Esophagus squamous epithelium (tissue), 5 donors: ENCODE results near the gene DENND2C. TPM values are rescaled to one million over a fixed set of nuclear protein-coding genes. Genes with fewer than 3 reads are reported as not detected.

Experiments
- DNase-seq: peaks from one replicate; lab custom pipeline; 2025; lab: John Stamatoyannopoulos, UW
- H3K27ac ChIP-seq, 4 donors: fragments of 200-600 bp; sonication (generic); one replicate each; pipeline ENCODE4 v1.5.1; 2016 to 2019; ENCODE audit warnings: mild to moderate bottlenecking in 1 of 4
- H3K27me3 ChIP-seq, 4 donors: fragments of 200-600 bp; sonication (generic); 1 replicate in 3 of 4; 2 replicates in 1 of 4; pipeline versions ENCODE4 v1.5.1 to v1.6.0; 2017 to 2021; ENCODE audit warnings: antibody characterized with exemption in 1 of 4
- H3K36me3 ChIP-seq, 3 donors: fragments of 200-600 bp; sonication (generic); one replicate each; pipeline ENCODE4 v1.5.1; 2016 to 2019
- H3K4me1 ChIP-seq, 3 donors: fragments of 200-600 bp; sonication (generic); one replicate each; pipeline ENCODE4 v1.5.1; 2017 to 2019
- H3K4me3 ChIP-seq, 4 donors: fragments of 200-600 bp; sonication (generic); 1 replicate in 3 of 4; 2 replicates in 1 of 4; pipeline ENCODE4 v1.5.1; 2016 to 2019; ENCODE audit warnings: mild to moderate bottlenecking in 2 of 4, moderate library complexity in 1 of 4
- H3K9me3 ChIP-seq, 3 donors: fragments of 200-600 bp; sonication (generic); one replicate each; pipeline ENCODE4 v1.5.1; 2016 to 2019
- POLR2A ChIP-seq, 4 donors: fragments of 450-650 bp; IDR thresholded peaks; one replicate each; pipeline ENCODE4 v1.6.1; 2017; ENCODE audit warnings: antibody characterized with exemption in 4 of 4, mild to moderate bottlenecking in 4 of 4, moderate library complexity in 3 of 4
- WGBS, 2 donors: methylation state at CpG; one replicate each; pipeline ENCODE4 v1.1.5; 2018; 5-methylcytosine and 5-hydroxymethylcytosine counted together
- intact Hi-C: fragments of 100-400 bp; cut with DNase I; formaldehyde crosslinking; loops from one replicate; pipeline ENCODE4 v1.15.0; 2022
- small RNA-seq, 4 donors: library from RNA; depleted of rRNA; stranded (forward); fragments of <200 nt; gene quantifications; one replicate each; pipeline ENCODE3, GENCODE V24; 2016
- total RNA-seq, 4 donors: library from RNA; depleted of rRNA; stranded (reverse); fragments of >200 nt; gene quantifications; one replicate each; pipeline ENCODE4 v1.1.0, GENCODE V29; 2016
- TF ChIP-seq, protein P1 (sequence below), 6 experiments: fragments of 450-650 bp in 4 of 6; fragments of 200-600 bp in 2 of 6; sonication (generic) in 2 of 6; IDR thresholded peaks; one replicate each; pipeline ENCODE4 v1.5.1; 2016 to 2019; ENCODE audit warnings: antibody characterized with exemption in 6 of 6, mild to moderate bottlenecking in 4 of 6, moderate library complexity in 4 of 6
- donor health status: DM: yes; HTN: yes; CAD: no.

The DENND2C gene
- total RNA-seq, 4 donors from 2014 or later, result 30.3 to 67.0 (median 41.2) TPM

DNA sequence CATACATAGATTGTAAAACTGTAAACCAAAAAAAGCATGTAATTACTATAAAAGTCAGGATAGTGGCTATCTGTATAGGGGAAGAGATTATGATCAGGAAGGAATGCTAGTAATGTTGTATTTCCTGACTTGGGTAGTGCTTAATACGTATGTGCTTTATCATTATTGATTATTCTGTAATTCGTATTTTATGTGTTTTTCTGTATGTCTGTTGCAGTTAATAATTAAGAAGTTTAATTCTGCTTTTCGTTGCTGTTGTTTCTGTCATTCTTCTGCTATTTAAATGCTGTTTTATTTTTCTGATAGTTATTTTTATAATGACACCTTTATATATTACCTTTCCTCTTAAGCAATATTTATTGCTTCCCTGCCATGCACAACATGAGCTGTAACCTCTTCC lies 129.6 kb downstream of the DENND2C start:
- WGBS, 2 donors, result 49 to 55% methylated on average over 3 of the region's 3 CpGs
- no peak for DNase-seq
- intact Hi-C loops, result no loop called here

DNA sequence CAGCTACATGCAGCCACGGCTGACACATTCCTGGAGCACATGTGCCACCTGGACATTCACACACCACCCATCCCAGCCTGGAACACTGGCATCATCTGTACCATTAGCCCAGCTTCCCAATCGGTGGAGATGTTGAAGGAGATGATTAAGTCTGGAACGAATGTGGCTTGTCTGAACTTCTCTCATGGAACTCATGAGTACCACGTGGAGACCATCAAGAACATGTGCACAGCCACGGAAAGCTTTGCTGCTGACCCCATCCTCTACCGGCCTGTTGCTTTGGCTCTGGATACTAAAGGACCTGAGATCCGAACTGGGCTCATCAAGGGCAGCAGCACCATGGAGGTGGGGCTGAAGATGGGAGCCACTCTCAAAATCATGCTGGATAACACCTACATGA lies 133.8 kb downstream of the DENND2C start:
- Histone ChIP-seq H3K9me3 (no peaks in the 10 kb centered on the region), H3K36me3 (no peaks in the 10 kb centered on the region), H3K27ac (no peak overlapping the region), H3K4me1 (no peaks in the 10 kb centered on the region), H3K4me3 (no peak overlapping the region), H3K27me3 (no peaks in the 10 kb centered on the region)
- DNase-seq, result no peak
- 70 to 84% methylated on average over 3 to 4 of the region's 7 CpGs for WGBS, 2 donors
- TF ChIP-seq, protein P1, sequence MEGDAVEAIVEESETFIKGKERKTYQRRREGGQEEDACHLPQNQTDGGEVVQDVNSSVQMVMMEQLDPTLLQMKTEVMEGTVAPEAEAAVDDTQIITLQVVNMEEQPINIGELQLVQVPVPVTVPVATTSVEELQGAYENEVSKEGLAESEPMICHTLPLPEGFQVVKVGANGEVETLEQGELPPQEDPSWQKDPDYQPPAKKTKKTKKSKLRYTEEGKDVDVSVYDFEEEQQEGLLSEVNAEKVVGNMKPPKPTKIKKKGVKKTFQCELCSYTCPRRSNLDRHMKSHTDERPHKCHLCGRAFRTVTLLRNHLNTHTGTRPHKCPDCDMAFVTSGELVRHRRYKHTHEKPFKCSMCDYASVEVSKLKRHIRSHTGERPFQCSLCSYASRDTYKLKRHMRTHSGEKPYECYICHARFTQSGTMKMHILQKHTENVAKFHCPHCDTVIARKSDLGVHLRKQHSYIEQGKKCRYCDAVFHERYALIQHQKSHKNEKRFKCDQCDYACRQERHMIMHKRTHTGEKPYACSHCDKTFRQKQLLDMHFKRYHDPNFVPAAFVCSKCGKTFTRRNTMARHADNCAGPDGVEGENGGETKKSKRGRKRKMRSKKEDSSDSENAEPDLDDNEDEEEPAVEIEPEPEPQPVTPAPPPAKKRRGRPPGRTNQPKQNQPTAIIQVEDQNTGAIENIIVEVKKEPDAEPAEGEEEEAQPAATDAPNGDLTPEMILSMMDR (IDR thresholded peaks at IDR 0.05), result no peak
- TF ChIP-seq POLR2A (IDR thresholded peaks at IDR 0.05), result no peak
- intact Hi-C loops, result no loop called here

More for the DNA sequence above, 129.6 kb downstream of the DENND2C start:
- no peaks in the 10 kb centered on the region for H3K9me3 ChIP-seq
- H3K27ac ChIP-seq, result no peak overlapping the region
- no peaks in the 10 kb centered on the region for H3K27me3 ChIP-seq
- no peak overlapping the region for H3K4me3 ChIP-seq
- no peaks in the 10 kb centered on the region for H3K36me3 ChIP-seq
- no peak for TF ChIP-seq POLR2A (IDR thresholded peaks at IDR 0.05)
- TF ChIP-seq, protein P1 (IDR thresholded peaks at IDR 0.05), result no peak
- H3K4me1 ChIP-seq, result no peaks in the 10 kb centered on the region

DNA sequence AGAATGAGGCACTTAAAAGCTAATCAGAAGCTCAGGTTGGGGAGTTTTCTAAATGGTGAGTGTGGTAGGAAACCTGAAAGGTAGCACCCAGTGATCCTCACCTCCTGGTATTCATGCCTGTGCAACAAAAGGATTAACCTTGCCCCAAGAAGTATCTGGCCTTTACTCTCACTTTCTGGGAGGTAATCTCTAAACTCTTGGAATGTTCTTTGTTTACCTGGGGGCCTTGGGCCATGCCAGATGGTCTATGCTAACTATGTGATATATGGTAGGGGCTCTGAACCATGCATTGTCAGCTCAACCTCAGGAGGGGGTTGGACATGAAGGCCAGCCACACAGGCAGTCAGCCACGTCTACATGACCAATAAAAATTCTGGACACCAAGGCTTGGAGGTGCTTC lies 134.4 kb downstream of the DENND2C start:
- H3K36me3 ChIP-seq, result no peaks in the 10 kb centered on the region
- WGBS, 2 donors, result 40 to 50% methylated on average over 1 of the region's 1 CpG
- intact Hi-C loops, result no loop called here
- TF ChIP-seq, protein P1 (IDR thresholded peaks at IDR 0.05), result no peak
- TF ChIP-seq POLR2A (IDR thresholded peaks at IDR 0.05), result no peak
- H3K4me3 ChIP-seq, result no peak overlapping the region
- H3K9me3 ChIP-seq, result no peaks in the 10 kb centered on the region
- no peak for DNase-seq
- no peak overlapping the region for H3K27ac ChIP-seq
- no peaks in the 10 kb centered on the region for H3K27me3 ChIP-seq
- H3K4me1 ChIP-seq, result no peaks in the 10 kb centered on the region

Small RNA genes within 50 kb of the gene (small RNA-seq; reads per million reads assigned to genes)
- 0 reads per million in 4 donors for gene RN7SL432P

Other genes with a start within 250 kb of the DENND2C start
- 10 to 100 TPM; 19.1 to 38.7 (median 25.4) TPM for gene TRIM33, start 158.8 kb downstream of the DENND2C start, total RNA-seq
- 10 to 100 TPM; 24.8 to 38.9 (median 32.7) TPM for gene BCAS2, start 88.4 kb downstream of the DENND2C start, total RNA-seq
- gene AMPD1, start 25.5 kb upstream of the DENND2C start, total RNA-seq, result under 1 TPM in 2 of 4 donors, not detected in 2; 0.32 to 0.57 TPM
- gene NRAS, start 46.7 kb upstream of the DENND2C start, total RNA-seq, result 10 to 100 TPM; 18.4 to 38.0 (median 30.1) TPM
- 100 to 1,000 TPM; 311 to 845 (median 638) TPM for gene CSDE1, start 87.9 kb upstream of the DENND2C start, total RNA-seq
- gene SIKE1, start 110.6 kb upstream of the DENND2C start, total RNA-seq, result 10 to 100 TPM; 18.3 to 50.0 (median 42.1) TPM
- gene SYCP1, start 184.8 kb upstream of the DENND2C start, total RNA-seq, result not detected